ENCODE measurements around the gene HORMAD1. TPM values are rescaled to one million over a fixed set of nuclear protein-coding genes. Genes with fewer than 3 reads are reported as not detected.

HORMAD1 gene
- total and polyA plus RNA-seq, 2 donors (not counting 3 experiments of a cell fraction or from before 2014, with no cell fraction given): not detected

- no peaks in the 10 kb centered on the region for H3K27me3 ChIP-seq (ENCODE audit: control insufficient read depth in 2 of 2, insufficient read depth in 2 of 2, low read length in 2 of 2)
- H3K79me2 ChIP-seq (ENCODE audit: control insufficient read depth, insufficient read depth, low read length): no peaks in the 10 kb centered on the region
- no peaks in the 10 kb centered on the region for H3K9me3 ChIP-seq (replicated peaks; ENCODE audit: control insufficient read depth, insufficient read depth, low read length)
- peak overlapping the region; percentile 13 for H2AFZ ChIP-seq (ENCODE audit: low read depth, low read length)
- BruUV-seq (replicated peaks): no TSS peak
- H3K36me3 ChIP-seq (ENCODE audit: control insufficient read depth in 2 of 2, extremely low read depth in 1 of 2, insufficient read depth in 2 of 2, low read length in 2 of 2): no peaks in the 10 kb centered on the region
- H3K9ac ChIP-seq (replicated peaks; ENCODE audit: extremely low read depth, insufficient read depth, low read length): peak overlapping the region; percentile 69
- H3K4me1 ChIP-seq (ENCODE audit: control insufficient read depth, extremely low read depth, insufficient read depth, low read length): peaks cover 23% of the 10 kb centered on the region
- H3K4me3 ChIP-seq (replicated peaks in 1 of 3; ENCODE audit: insufficient read depth in 1 of 3, low read depth in 1 of 3, low read length in 3 of 3): no peak overlapping the region
- FAIRE-seq: peak; percentile 86
- TF ChIP-seq POLR2A (IDR thresholded peaks at IDR 0.05; ENCODE audit: low read depth, low read length) (no peak), JUN (IDR thresholded peaks at IDR 0.05; ENCODE audit: borderline replicate concordance, insufficient read depth, insufficient read length, low read depth) (peak; percentile 86)
- intact Hi-C loops (cut with micrococcal nuclease): loop anchor here (1.0 to 5.0 kb wide), 6 partner anchors 14 to 203 kb away; partner anchors contain the start of genes ARNT, ENSA and GOLPH3L
- peak overlapping the region; percentile 47 for H3K4me2 ChIP-seq (ENCODE audit: insufficient read depth, low read length)
- peak overlapping the region; percentile 80 for H3K27ac ChIP-seq (ENCODE audit: insufficient read depth, low read depth, low read length)
- peak; percentile 92 for DNase-seq (ENCODE audit: low read depth, low spot score)
- H4K20me1 ChIP-seq (replicated peaks; ENCODE audit: control insufficient read depth, extremely low read depth, insufficient read depth, low read length): no peaks in the 10 kb centered on the region
- no peaks in the 10 kb centered on the region for H3K9me1 ChIP-seq (replicated peaks; ENCODE audit: control insufficient read depth, extremely low read depth, insufficient read depth, low read length)
- CTCF ChIA-PET: interaction anchor here (0.7 to 1.8 kb wide), 4 partner anchors 9 to 72 kb away, joined by 3 to 8 read pairs (median 4); no protein-coding TSS in a partner anchor
- POLR2A ChIA-PET: interaction anchor here (0.5 to 0.7 kb wide), 2 partner anchors 167 to 204 kb away, joined by 4 to 5 read pairs; no protein-coding TSS in a partner anchor
- dilution Hi-C loops (cut with MboI; ENCODE audit: extremely low pct_ligation_motif_present, low sequenced_read_pairs): no loop called here
Observed at GRCh38 chr1:150764617-150765101, 44.0 kb upstream of the HORMAD1 start.

GRCh38 chr1:150763018-150763417, 42.3 kb upstream of the HORMAD1 start:
- Histone ChIP-seq H3K36me3 (ENCODE audit: control insufficient read depth in 2 of 2, extremely low read depth in 1 of 2, insufficient read depth in 2 of 2, low read length in 2 of 2) (no peaks in the 10 kb centered on the region), H2AFZ (ENCODE audit: low read depth, low read length) (no peak overlapping the region), H3K9ac (replicated peaks; ENCODE audit: extremely low read depth, insufficient read depth, low read length) (no peak overlapping the region), H3K9me1 (replicated peaks; ENCODE audit: control insufficient read depth, extremely low read depth, insufficient read depth, low read length) (no peaks in the 10 kb centered on the region), H4K20me1 (replicated peaks; ENCODE audit: control insufficient read depth, extremely low read depth, insufficient read depth, low read length) (no peaks in the 10 kb centered on the region), H3K4me3 (replicated peaks in 1 of 3; ENCODE audit: insufficient read depth in 1 of 3, low read depth in 1 of 3, low read length in 3 of 3) (no peak overlapping the region), H3K27ac (ENCODE audit: insufficient read depth, low read depth, low read length) (no peak overlapping the region), H3K79me2 (ENCODE audit: control insufficient read depth, insufficient read depth, low read length) (no peaks in the 10 kb centered on the region), H3K4me2 (ENCODE audit: insufficient read depth, low read length) (no peak overlapping the region), H3K4me1 (ENCODE audit: control insufficient read depth, extremely low read depth, insufficient read depth, low read length) (peaks cover 23% of the 10 kb centered on the region), H3K27me3 (ENCODE audit: control insufficient read depth in 2 of 2, insufficient read depth in 2 of 2, low read length in 2 of 2) (no peaks in the 10 kb centered on the region), H3K9me3 (replicated peaks; ENCODE audit: control insufficient read depth, insufficient read depth, low read length) (no peaks in the 10 kb centered on the region)
- CTCF ChIA-PET: no interaction called here
- intact Hi-C loops (cut with micrococcal nuclease): loop anchor here (5.0 kb wide), 1 partner anchor 114 kb away; the partner anchor contains the start of gene ARNT
- dilution Hi-C loops (cut with MboI; ENCODE audit: extremely low pct_ligation_motif_present, low sequenced_read_pairs): no loop called here
- POLR2A ChIA-PET: no interaction called here
- TF ChIP-seq MYC (IDR thresholded peaks at IDR 0.05; ENCODE audit: low read depth, low read length) (no peak), GATA2 (IDR thresholded peaks at IDR 0.05; ENCODE audit: insufficient read depth, insufficient read length, low read depth, low read length) (no peak), POLR2A (IDR thresholded peaks at IDR 0.05; ENCODE audit: low read depth, low read length) (no peak), EZH2 (IDR thresholded peaks at IDR 0.05; ENCODE audit: borderline replicate concordance, low read depth, low read length, severe bottlenecking) (no peak), MAX (IDR thresholded peaks at IDR 0.05; ENCODE audit: insufficient read depth, insufficient read length) (no peak), FOS (IDR thresholded peaks at IDR 0.05; ENCODE audit: borderline replicate concordance, insufficient read depth, low read length) (no peak), CTCF (IDR thresholded peaks at IDR 0.05; ENCODE audit: extremely low read depth in 1 of 2, insufficient read depth in 1 of 2, low read depth in 1 of 2, low read length in 2 of 2) (no peak), POLR2AphosphoS5 (IDR thresholded peaks at IDR 0.05; ENCODE audit: insufficient read depth, low read depth, low read length) (no peak), JUN (IDR thresholded peaks at IDR 0.05; ENCODE audit: borderline replicate concordance, insufficient read depth, insufficient read length, low read depth) (no peak)
- FAIRE-seq (no peak), DNase-seq (ENCODE audit: low read depth, low spot score) (no peak)
- no TSS peak for BruUV-seq (replicated peaks)

Measured in endothelial cell of umbilical vein (primary cell).